Loucy (cell line): Measurements from ENCODE around the gene HMGN5.

ENCODE experiments used
- H2AFZ ChIP-seq: fragments of 200-600 bp; sonication (generic); 2 replicates; pipeline ENCODE4 v1.6.0; 2016; ENCODE audit warnings: antibody characterized with exemption, mild to moderate bottlenecking, low read length, moderate library complexity
- H3F3A ChIP-seq: fragments of 200-600 bp; 2 replicates; pipeline ENCODE4 v1.6.0; 2016; ENCODE audit warnings: antibody characterized with exemption, low read depth, mild to moderate bottlenecking
- H3K27me3 ChIP-seq: fragments of 200-600 bp; sonication (generic); 2 replicates; pipeline ENCODE4 v1.6.1; 2014; ENCODE audit warnings: low read length, mild to moderate bottlenecking; ENCODE audit not compliant: insufficient read depth, poor library complexity, severe bottlenecking
- H3K36me3 ChIP-seq: fragments of 200-600 bp; sonication (generic); 2 replicates; pipeline ENCODE4 v1.6.1; 2016; ENCODE audit warnings: low read length; ENCODE audit not compliant: insufficient read depth
- H3K4me1 ChIP-seq: fragments of 200-600 bp; sonication (generic); 2 replicates; pipeline ENCODE4 v1.5.1; 2014; ENCODE audit warnings: low read length, mild to moderate bottlenecking; ENCODE audit not compliant: insufficient read depth, poor library complexity, severe bottlenecking
- H3K4me2 ChIP-seq: fragments of 200-600 bp; sonication (generic); 2 replicates; pipeline ENCODE4 v1.6.0; 2014; ENCODE audit warnings: antibody characterized with exemption, low read length, low read depth, mild to moderate bottlenecking; ENCODE audit not compliant: poor library complexity, severe bottlenecking
- H3K4me3 ChIP-seq: fragments of 200-600 bp; sonication (generic); 2 replicates; pipeline ENCODE4 v1.5.1; 2014; ENCODE audit warnings: low read length, mild to moderate bottlenecking, mixed read lengths; ENCODE audit not compliant: poor library complexity, severe bottlenecking
- H3K79me2 ChIP-seq: fragments of 200-600 bp; sonication (generic); 2 replicates; pipeline ENCODE4 v1.6.1; 2014; ENCODE audit warnings: low read length; ENCODE audit not compliant: insufficient read depth
- H3K9ac ChIP-seq: fragments of 200-600 bp; sonication (generic); 2 replicates; pipeline ENCODE4 v1.6.0; 2014; ENCODE audit warnings: mild to moderate bottlenecking, low read depth, low read length, moderate library complexity; ENCODE audit not compliant: poor library complexity, severe bottlenecking
- H3K9me2 ChIP-seq: fragments of 200-600 bp; sonication (generic); replicated peaks from 2 replicates; pipeline ENCODE4 v1.6.1; 2016; ENCODE audit warnings: low read depth, low read length, mixed read lengths
- H3K9me3 ChIP-seq: fragments of 200-600 bp; sonication (generic); 2 replicates; pipeline ENCODE4 v1.6.1; 2014; ENCODE audit warnings: mild to moderate bottlenecking, antibody characterized with exemption, low read length, low read depth; ENCODE audit not compliant: insufficient read depth
- H4K20me1 ChIP-seq: fragments of 200-600 bp; sonication (generic); 2 replicates; pipeline ENCODE4 v1.6.0; 2014; ENCODE audit warnings: antibody characterized with exemption, low read length, mild to moderate bottlenecking; ENCODE audit not compliant: insufficient read depth, poor library complexity, severe bottlenecking
- EZH2phosphoT487 ChIP-seq: fragments of 200-600 bp; IDR thresholded peaks from 2 replicates; pipeline ENCODE4 v1.6.1; 2018; ENCODE audit warnings: antibody characterized with exemption, mild to moderate bottlenecking, moderate library complexity, borderline replicate concordance
- TF ChIP-seq, protein P1 (sequence below): fragments of 200-600 bp; sonication (generic); conservative IDR thresholded peaks from 2 replicates; pipeline ENCODE4 v1.5.1; 2014; ENCODE audit warnings: mild to moderate bottlenecking, antibody characterized with exemption, low read length

HMGN5 gene

GRCh38 chrX:81205551-81205950 is 3.8 kb upstream of the HMGN5 start:
- Histone ChIP-seq H3F3A (no peaks in the 10 kb centered on the region), H3K27me3 (no peaks in the 10 kb centered on the region), H3K79me2 (peaks cover 69% of the 10 kb centered on the region)

GRCh38 chrX:81202943-81203342 is 1.2 kb upstream of the HMGN5 start:
- peaks cover 3% of the 10 kb centered on the region for H3K4me1 ChIP-seq
- H3F3A ChIP-seq: no peaks in the 10 kb centered on the region
- peak overlapping the region; percentile 99 for H3K4me3 ChIP-seq
- H3K9me2 ChIP-seq: no peaks in the 10 kb centered on the region
- no peaks in the 10 kb centered on the region for H3K9me3 ChIP-seq
- H3K4me2 ChIP-seq: peak overlapping the region; percentile 88
- no peaks in the 10 kb centered on the region for H3K36me3 ChIP-seq
- H4K20me1 ChIP-seq: peaks cover 17% of the 10 kb centered on the region
- peak overlapping the region; percentile 95 for H3K9ac ChIP-seq
- H3K27me3 ChIP-seq: no peaks in the 10 kb centered on the region
- H2AFZ ChIP-seq: no peak overlapping the region
- TF ChIP-seq, protein P1, sequence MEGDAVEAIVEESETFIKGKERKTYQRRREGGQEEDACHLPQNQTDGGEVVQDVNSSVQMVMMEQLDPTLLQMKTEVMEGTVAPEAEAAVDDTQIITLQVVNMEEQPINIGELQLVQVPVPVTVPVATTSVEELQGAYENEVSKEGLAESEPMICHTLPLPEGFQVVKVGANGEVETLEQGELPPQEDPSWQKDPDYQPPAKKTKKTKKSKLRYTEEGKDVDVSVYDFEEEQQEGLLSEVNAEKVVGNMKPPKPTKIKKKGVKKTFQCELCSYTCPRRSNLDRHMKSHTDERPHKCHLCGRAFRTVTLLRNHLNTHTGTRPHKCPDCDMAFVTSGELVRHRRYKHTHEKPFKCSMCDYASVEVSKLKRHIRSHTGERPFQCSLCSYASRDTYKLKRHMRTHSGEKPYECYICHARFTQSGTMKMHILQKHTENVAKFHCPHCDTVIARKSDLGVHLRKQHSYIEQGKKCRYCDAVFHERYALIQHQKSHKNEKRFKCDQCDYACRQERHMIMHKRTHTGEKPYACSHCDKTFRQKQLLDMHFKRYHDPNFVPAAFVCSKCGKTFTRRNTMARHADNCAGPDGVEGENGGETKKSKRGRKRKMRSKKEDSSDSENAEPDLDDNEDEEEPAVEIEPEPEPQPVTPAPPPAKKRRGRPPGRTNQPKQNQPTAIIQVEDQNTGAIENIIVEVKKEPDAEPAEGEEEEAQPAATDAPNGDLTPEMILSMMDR: no peak
- no peak for TF ChIP-seq EZH2phosphoT487
- H3K79me2 ChIP-seq: peaks cover 56% of the 10 kb centered on the region

More at GRCh38 chrX:81205551-81205950, 3.8 kb upstream of the HMGN5 start:
- H3K4me1 ChIP-seq: peaks cover 12% of the 10 kb centered on the region
- no peak overlapping the region for H2AFZ ChIP-seq
- TF ChIP-seq EZH2phosphoT487: no peak
- TF ChIP-seq, protein P1: no peak
- peak overlapping the region; percentile 56 for H3K4me3 ChIP-seq
- H4K20me1 ChIP-seq: peaks cover 24% of the 10 kb centered on the region
- H3K36me3 ChIP-seq: no peaks in the 10 kb centered on the region
- peak overlapping the region; percentile 88 for H3K4me2 ChIP-seq
- H3K9me3 ChIP-seq: no peaks in the 10 kb centered on the region
- no peaks in the 10 kb centered on the region for H3K9me2 ChIP-seq
- no peak overlapping the region for H3K9ac ChIP-seq

GRCh38 chrX:81202456-81202819 is 725 bp upstream of the HMGN5 start:
- peak overlapping the region; percentile 86 for H2AFZ ChIP-seq
- peaks cover 3% of the 10 kb centered on the region for H3K4me1 ChIP-seq
- peak overlapping the region; percentile 95 for H3K9ac ChIP-seq
- H3K27me3 ChIP-seq: no peaks in the 10 kb centered on the region
- H3K9me3 ChIP-seq: no peaks in the 10 kb centered on the region
- H4K20me1 ChIP-seq: peaks cover 16% of the 10 kb centered on the region
- peak overlapping the region; percentile 99 for H3K4me3 ChIP-seq
- TF ChIP-seq, protein P1: no peak
- no peak for TF ChIP-seq EZH2phosphoT487
- H3K79me2 ChIP-seq: peaks cover 54% of the 10 kb centered on the region
- H3F3A ChIP-seq: no peaks in the 10 kb centered on the region
- peak overlapping the region; percentile 88 for H3K4me2 ChIP-seq
- H3K9me2 ChIP-seq: no peaks in the 10 kb centered on the region
- no peaks in the 10 kb centered on the region for H3K36me3 ChIP-seq
